NT2/D1 (cell line): ENCODE data around the gene SRRM1.

Experiments used
- SUZ12 ChIP-seq: IDR thresholded peaks from 2 replicates; pipeline ENCODE4 v1.6.1; 2011; ENCODE audit not compliant: insufficient read length, insufficient read depth; ENCODE audit errors: extremely low read depth
- YY1 ChIP-seq: IDR thresholded peaks from 2 replicates; pipeline ENCODE4 v1.6.1; 2011; ENCODE audit not compliant: insufficient read length, insufficient read depth
- ZNF274 ChIP-seq: IDR thresholded peaks from 2 replicates; pipeline ENCODE4 v1.6.1; 2011; ENCODE audit warnings: mild to moderate bottlenecking, low read depth, low read length

- no peak for TF ChIP-seq YY1
- TF ChIP-seq ZNF274 = no peak
- TF ChIP-seq SUZ12 = no peak
Measured at GRCh38 chr1:24688033-24688432, 44.9 kb downstream of the SRRM1 start.
